Measurements from ENCODE around the gene KCNIP1. TPM values are rescaled to one million over a fixed set of nuclear protein-coding genes. Genes with fewer than 3 reads are reported as not detected.

Gene KCNIP1
- total RNA-seq, 4 donors from 2014 or later, result 1.2 to 2.7 TPM; not detected in 2

- H3K36me3 ChIP-seq, result no peaks in the 10 kb centered on the region
- H3K4me1 ChIP-seq, result no peaks in the 10 kb centered on the region
- intact Hi-C loops (cut with DNase I; ENCODE audit: low total_unique reads) (no loop called here), in situ Hi-C loops (cut with MboI; ENCODE audit: low pct_ligation_motif_present in 1 of 4, low pct_unique_long_range_greater_than_20kb in 1 of 4, low sequenced_read_pairs in 3 of 4) (no loop called here)
- H3K4me3 ChIP-seq, result no peak overlapping the region
- TF ChIP-seq POLR2A (IDR thresholded peaks at IDR 0.05) (no peak), CTCF (IDR thresholded peaks at IDR 0.05) (no peak), POLR2AphosphoS5 (IDR thresholded peaks at IDR 0.05) (no peak), EP300 (IDR thresholded peaks at IDR 0.05; ENCODE audit: low read depth) (no peak)
- DNase-seq, result no peak
- 89 to 100% methylated on average over 2 to 6 of the region's 6 CpGs for WGBS, 2 donors (ENCODE audit: low coverage in 1 of 2)
- H3K9me3 ChIP-seq, result no peaks in the 10 kb centered on the region
- H3K27me3 ChIP-seq, result no peaks in the 10 kb centered on the region
- H3K27ac ChIP-seq, result no peak overlapping the region
Measured at GRCh38 chr5:170582644-170583330, 79.0 kb downstream of the KCNIP1 start.

GRCh38 chr5:170584003-170584402 lies 80.2 kb downstream of the KCNIP1 start:
- Histone ChIP-seq H3K36me3 (no peaks in the 10 kb centered on the region), H3K27me3 (no peaks in the 10 kb centered on the region), H3K27ac (no peak overlapping the region), H3K4me3 (no peak overlapping the region), H3K9me3 (no peaks in the 10 kb centered on the region), H3K4me1 (no peaks in the 10 kb centered on the region)
- no peak for DNase-seq
- in situ Hi-C loops (cut with MboI; ENCODE audit: low pct_ligation_motif_present in 1 of 4, low pct_unique_long_range_greater_than_20kb in 1 of 4, low sequenced_read_pairs in 3 of 4) (no loop called here), intact Hi-C loops (cut with DNase I; ENCODE audit: low total_unique reads) (no loop called here)
- TF ChIP-seq CTCF (IDR thresholded peaks at IDR 0.05), result no peak
- no peak for TF ChIP-seq EP300 (IDR thresholded peaks at IDR 0.05; ENCODE audit: low read depth)
- TF ChIP-seq POLR2A (IDR thresholded peaks at IDR 0.05), result no peak
- TF ChIP-seq POLR2AphosphoS5 (IDR thresholded peaks at IDR 0.05), result no peak
- WGBS, 2 donors (ENCODE audit: low coverage in 1 of 2), result 58 to 64% methylated on average over 2 to 4 of the region's 4 CpGs

GRCh38 chr5:170584450-170585058 lies 80.7 kb downstream of the KCNIP1 start:
- no peaks in the 10 kb centered on the region for H3K27me3 ChIP-seq
- intact Hi-C loops (cut with DNase I; ENCODE audit: low total_unique reads), result no loop called here
- 43 to 56% methylated on average over 1 to 7 of the region's 7 CpGs for WGBS, 2 donors (ENCODE audit: low coverage in 1 of 2)

More at GRCh38 chr5:170584450-170585058, 80.7 kb downstream of the KCNIP1 start:
- no peaks in the 10 kb centered on the region for H3K9me3 ChIP-seq
- in situ Hi-C loops (cut with MboI; ENCODE audit: low pct_ligation_motif_present in 1 of 4, low pct_unique_long_range_greater_than_20kb in 1 of 4, low sequenced_read_pairs in 3 of 4), result no loop called here
- H3K4me1 ChIP-seq, result no peaks in the 10 kb centered on the region
- no peaks in the 10 kb centered on the region for H3K36me3 ChIP-seq
- TF ChIP-seq EP300 (IDR thresholded peaks at IDR 0.05; ENCODE audit: low read depth), result no peak
- TF ChIP-seq CTCF (IDR thresholded peaks at IDR 0.05), result no peak
- TF ChIP-seq POLR2AphosphoS5 (IDR thresholded peaks at IDR 0.05), result no peak
- no peak for TF ChIP-seq POLR2A (IDR thresholded peaks at IDR 0.05)
- no peak overlapping the region for H3K4me3 ChIP-seq
- no peak overlapping the region for H3K27ac ChIP-seq
- no peak for DNase-seq

All from transverse colon (tissue), 4 donors.